Measurements from ENCODE around the gene TMEM170A. TPM values are rescaled to one million over a fixed set of nuclear protein-coding genes. Genes with fewer than 3 reads are reported as not detected.

TMEM170A gene
- total RNA-seq, 2 experiments from 2014 or later = 25.7 to 29.4 TPM

DNA sequence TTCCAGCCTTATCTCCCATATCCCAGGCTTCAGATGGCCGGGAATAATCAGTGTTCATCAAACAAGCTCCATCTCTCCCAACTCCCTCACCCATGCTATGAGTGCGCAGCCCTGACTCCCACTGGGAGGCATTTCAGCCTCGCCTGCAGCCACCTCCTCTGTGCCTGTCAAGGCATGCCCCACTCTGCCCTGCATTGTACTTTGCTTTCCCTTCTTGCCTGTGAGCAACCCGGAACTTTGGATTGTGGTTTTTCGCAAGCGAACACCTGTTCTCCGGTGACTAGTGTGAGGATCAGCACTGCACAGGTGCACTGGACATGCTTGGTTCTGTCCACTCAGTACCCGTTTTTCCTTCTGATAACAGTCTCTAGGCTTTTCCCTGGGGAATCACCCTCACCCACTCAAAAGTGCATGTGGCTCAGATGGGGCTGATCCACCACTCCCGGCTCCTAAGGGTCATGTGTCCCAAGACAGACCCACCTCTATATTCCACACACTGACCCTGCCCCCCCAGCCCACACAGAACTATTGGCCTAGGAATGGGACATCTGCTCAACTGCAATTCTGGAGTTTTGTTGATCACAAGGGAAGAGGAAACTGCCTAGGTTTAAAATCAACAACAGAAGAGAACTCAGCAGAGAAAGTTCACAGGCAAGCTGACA, 21.7 kb upstream of the TMEM170A start:
- Histone ChIP-seq H3K9me3 (ENCODE audit: low read length) (no peaks in the 10 kb centered on the region), H3K79me2 (ENCODE audit: insufficient read depth, low read depth, low read length) (no peaks in the 10 kb centered on the region), H3K4me3 (ENCODE audit: low read depth, low read length, poor library complexity, severe bottlenecking) (no peak overlapping the region), H4K20me1 (ENCODE audit: insufficient read depth, low read length) (no peaks in the 10 kb centered on the region), H2AFZ (ENCODE audit: low read length) (no peak overlapping the region), H3K36me3 (ENCODE audit: insufficient read depth, low read length) (no peaks in the 10 kb centered on the region), H3K4me2 (ENCODE audit: low read length) (no peak overlapping the region), H3K27ac (ENCODE audit: low read depth, low read length, poor library complexity, severe bottlenecking) (no peak overlapping the region), H3K4me1 (ENCODE audit: insufficient read depth, low read length, poor library complexity, severe bottlenecking) (peaks cover 6% of the 10 kb centered on the region), H3K9me2 (ENCODE audit: insufficient read depth, low read length) (no peaks in the 10 kb centered on the region)
- ChIA-PET CTCF (ENCODE audit: unreplicated experiment) (no interaction called here), POLR2A (interaction anchor here (0.9 to 1.4 kb wide), 2 partner anchors 17 to 106 kb away, joined by 3 to 8 read pairs; no protein-coding TSS in a partner anchor)
- no peak for DNase-seq (ENCODE audit: low spot score)
- TF ChIP-seq, protein P1, sequence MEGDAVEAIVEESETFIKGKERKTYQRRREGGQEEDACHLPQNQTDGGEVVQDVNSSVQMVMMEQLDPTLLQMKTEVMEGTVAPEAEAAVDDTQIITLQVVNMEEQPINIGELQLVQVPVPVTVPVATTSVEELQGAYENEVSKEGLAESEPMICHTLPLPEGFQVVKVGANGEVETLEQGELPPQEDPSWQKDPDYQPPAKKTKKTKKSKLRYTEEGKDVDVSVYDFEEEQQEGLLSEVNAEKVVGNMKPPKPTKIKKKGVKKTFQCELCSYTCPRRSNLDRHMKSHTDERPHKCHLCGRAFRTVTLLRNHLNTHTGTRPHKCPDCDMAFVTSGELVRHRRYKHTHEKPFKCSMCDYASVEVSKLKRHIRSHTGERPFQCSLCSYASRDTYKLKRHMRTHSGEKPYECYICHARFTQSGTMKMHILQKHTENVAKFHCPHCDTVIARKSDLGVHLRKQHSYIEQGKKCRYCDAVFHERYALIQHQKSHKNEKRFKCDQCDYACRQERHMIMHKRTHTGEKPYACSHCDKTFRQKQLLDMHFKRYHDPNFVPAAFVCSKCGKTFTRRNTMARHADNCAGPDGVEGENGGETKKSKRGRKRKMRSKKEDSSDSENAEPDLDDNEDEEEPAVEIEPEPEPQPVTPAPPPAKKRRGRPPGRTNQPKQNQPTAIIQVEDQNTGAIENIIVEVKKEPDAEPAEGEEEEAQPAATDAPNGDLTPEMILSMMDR (conservative IDR thresholded peaks at IDR 0.05; ENCODE audit: low read length) = no peak
- no peak for TF ChIP-seq EZH2phosphoT487 (IDR thresholded peaks at IDR 0.05; ENCODE audit: borderline replicate concordance, low read depth, low read length)
- intact Hi-C loops (cut with micrococcal nuclease; ENCODE audit: unreplicated experiment) = no loop called here
- BruUV-seq (replicated peaks) = no TSS peak

DNA sequence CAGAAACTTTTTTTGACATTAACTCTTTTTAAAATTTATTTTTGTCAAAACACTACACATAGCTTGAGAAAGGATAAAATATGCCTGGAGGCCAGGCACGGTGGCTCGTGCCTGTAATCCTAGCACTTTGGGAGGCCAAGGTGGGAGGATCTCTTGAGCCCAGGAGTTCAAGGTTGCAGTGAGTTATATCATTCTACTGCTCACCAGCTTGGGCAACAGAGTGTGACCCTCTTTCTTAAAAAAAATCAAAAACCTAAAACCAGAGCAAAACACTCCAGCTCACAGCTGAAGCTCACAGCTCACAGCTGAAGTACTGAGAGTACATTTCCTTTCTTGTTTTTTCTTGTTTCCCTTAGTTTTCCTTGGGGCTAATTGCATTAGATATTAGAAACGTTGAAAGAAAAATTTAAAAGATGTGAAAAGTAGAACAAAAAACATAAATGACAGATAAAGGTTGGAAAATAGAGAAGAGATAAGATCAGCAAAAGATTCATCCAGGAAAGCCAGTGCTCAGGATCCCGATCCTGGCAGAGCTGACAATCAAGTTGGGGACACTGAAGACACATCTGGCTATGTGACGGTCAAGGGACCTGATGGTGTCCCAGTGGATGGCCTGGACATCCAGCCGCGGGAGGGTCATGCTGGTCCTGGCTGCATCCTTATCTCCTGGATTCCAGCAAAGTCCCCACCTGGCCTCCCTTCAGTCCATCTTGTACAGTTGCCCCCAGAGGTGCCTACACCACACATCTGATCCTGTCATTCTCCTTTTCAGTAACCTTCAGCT, 20.9 kb upstream of the TMEM170A start:
- Histone ChIP-seq H3K9me3 (ENCODE audit: low read length) (no peaks in the 10 kb centered on the region), H3K79me2 (ENCODE audit: insufficient read depth, low read depth, low read length) (no peaks in the 10 kb centered on the region), H3K4me1 (ENCODE audit: insufficient read depth, low read length, poor library complexity, severe bottlenecking) (peaks cover 6% of the 10 kb centered on the region), H4K20me1 (ENCODE audit: insufficient read depth, low read length) (no peaks in the 10 kb centered on the region), H2AFZ (ENCODE audit: low read length) (no peak overlapping the region), H3K27ac (ENCODE audit: low read depth, low read length, poor library complexity, severe bottlenecking) (no peak overlapping the region), H3K36me3 (ENCODE audit: insufficient read depth, low read length) (no peaks in the 10 kb centered on the region), H3K4me2 (ENCODE audit: low read length) (no peak overlapping the region), H3K4me3 (ENCODE audit: low read depth, low read length, poor library complexity, severe bottlenecking) (no peak overlapping the region), H3K9me2 (ENCODE audit: insufficient read depth, low read length) (no peaks in the 10 kb centered on the region)
- no TSS peak for BruUV-seq (replicated peaks)
- ChIA-PET POLR2A (interaction anchor here (0.9 to 1.4 kb wide), 6 partner anchors 14 to 105 kb away, joined by 3 to 8 read pairs (median 4); no protein-coding TSS in a partner anchor), CTCF (ENCODE audit: unreplicated experiment) (interaction anchor here (0.6 to 1.2 kb wide), 2 partner anchors 13 to 32 kb away, joined by 3 to 10 read pairs; no protein-coding TSS in a partner anchor)
- intact Hi-C loops (cut with micrococcal nuclease; ENCODE audit: unreplicated experiment) = no loop called here
- peak; percentile 15 for DNase-seq (ENCODE audit: low spot score)
- TF ChIP-seq, protein P1 (conservative IDR thresholded peaks at IDR 0.05; ENCODE audit: low read length) = no peak
- no peak for TF ChIP-seq EZH2phosphoT487 (IDR thresholded peaks at IDR 0.05; ENCODE audit: borderline replicate concordance, low read depth, low read length)
